Fibroblast of villous mesenchyme (primary cell): ENCODE data around the gene NLRP6. TPM values are rescaled to one million over a fixed set of nuclear protein-coding genes. Genes with fewer than 3 reads are reported as not detected.

Source experiments
- DNase-seq: peaks from one replicate; pipeline ENCODE4 v3.0.0-alpha.2; 2010; ENCODE audit warnings: low read depth
- H3K4me3 ChIP-seq: 2 replicates; pipeline ENCODE4 v1.5.1; 2011; ENCODE audit warnings: low read depth, mild to moderate bottlenecking, low read length
- total RNA-seq: library from RNA; depleted of rRNA; stranded (reverse); fragments of >200 nt; gene quantifications from 2 replicates; pipeline ENCODE4 v1.2.3, GENCODE V29; 2012
- TF ChIP-seq, protein P1 (sequence below): IDR thresholded peaks from 2 replicates; pipeline ENCODE4 v1.5.1; 2012; ENCODE audit warnings: low read depth, mild to moderate bottlenecking, low read length; ENCODE audit not compliant: insufficient read depth

NLRP6 gene
- total RNA-seq, 1 donor = not detected

DNA sequence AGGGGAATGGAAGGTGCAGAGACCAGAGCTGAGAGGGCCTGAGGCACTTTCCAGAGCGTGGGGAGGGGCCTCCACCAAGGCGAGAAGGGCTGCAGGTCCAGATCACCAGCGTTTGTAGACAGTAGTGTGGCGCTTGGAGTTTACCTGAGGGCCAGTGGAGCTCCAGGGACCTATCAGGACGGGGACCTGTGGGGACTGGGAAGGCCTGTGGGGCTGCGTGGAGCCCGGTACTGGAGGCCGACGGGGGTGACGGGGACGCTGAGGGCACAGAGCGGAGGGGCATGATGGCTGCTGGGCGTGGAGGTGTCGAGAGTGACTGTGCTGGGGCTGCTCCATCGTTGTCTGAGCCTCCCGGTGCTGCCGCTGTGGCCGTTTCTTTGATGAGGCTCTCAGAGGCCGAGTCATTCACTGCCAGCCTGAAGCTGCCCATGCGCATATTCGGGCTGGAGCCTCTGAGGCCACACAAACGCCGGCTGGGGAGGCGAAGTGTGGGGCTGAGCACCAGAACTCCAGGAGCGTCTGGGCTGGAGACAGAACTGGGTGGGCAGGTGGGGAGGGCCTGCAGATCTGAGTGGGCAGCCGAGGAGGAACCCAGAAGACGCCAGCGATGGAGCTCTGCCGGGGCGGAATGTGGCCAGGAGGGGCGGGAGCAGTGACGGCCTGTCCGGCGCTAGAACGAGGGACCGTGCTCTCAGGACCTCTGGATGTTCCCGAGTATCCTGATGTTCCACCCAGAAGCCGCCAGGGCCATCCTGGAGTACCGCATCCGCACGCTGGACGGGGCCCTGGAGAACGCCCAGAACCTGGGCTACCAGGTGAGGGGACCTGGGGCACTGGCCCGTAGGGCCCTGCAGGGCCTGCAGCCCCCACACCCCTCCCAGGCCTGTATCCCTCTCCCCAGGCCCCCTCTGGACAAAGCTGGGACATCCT is 13.3 kb downstream of the NLRP6 start:
- DNase-seq = no peak
- TF ChIP-seq, protein P1, sequence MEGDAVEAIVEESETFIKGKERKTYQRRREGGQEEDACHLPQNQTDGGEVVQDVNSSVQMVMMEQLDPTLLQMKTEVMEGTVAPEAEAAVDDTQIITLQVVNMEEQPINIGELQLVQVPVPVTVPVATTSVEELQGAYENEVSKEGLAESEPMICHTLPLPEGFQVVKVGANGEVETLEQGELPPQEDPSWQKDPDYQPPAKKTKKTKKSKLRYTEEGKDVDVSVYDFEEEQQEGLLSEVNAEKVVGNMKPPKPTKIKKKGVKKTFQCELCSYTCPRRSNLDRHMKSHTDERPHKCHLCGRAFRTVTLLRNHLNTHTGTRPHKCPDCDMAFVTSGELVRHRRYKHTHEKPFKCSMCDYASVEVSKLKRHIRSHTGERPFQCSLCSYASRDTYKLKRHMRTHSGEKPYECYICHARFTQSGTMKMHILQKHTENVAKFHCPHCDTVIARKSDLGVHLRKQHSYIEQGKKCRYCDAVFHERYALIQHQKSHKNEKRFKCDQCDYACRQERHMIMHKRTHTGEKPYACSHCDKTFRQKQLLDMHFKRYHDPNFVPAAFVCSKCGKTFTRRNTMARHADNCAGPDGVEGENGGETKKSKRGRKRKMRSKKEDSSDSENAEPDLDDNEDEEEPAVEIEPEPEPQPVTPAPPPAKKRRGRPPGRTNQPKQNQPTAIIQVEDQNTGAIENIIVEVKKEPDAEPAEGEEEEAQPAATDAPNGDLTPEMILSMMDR = no peak
- H3K4me3 ChIP-seq = no peak overlapping the region

GRCh38 chr11:292211-293121 is 14.3 kb downstream of the NLRP6 start:
- no peak for DNase-seq
- H3K4me3 ChIP-seq = no peak overlapping the region
- TF ChIP-seq, protein P1 = no peak

DNA sequence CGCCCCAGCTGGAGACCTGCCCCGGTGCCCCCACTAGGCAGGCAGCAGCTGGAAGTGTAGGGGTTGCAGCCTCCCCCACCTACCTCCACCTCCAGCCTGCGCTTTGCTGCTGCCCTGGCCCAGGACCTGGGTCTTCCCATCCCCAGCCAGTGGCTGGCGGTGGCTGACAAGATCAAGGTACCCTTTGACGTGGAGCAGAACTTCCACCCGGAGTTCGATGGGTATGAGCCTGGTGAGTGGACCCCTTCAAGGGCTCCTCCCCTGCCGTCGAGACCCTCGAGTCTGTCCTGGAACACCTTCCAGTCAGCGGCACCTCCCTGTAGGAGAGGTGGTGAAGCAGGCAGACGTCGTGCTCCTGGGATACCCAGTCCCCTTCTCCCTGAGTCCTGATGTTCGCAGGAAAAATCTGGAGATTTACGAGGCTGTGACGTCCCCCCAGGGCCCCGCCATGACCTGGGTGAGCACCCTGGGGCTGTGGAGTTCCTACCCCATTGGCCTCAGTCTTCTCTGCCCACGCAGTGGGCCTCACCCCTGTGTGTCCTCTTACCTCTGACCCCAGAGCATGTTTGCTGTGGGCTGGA is 15.2 kb downstream of the NLRP6 start:
- H3K4me3 ChIP-seq = no peak overlapping the region
- TF ChIP-seq, protein P1 = no peak
- DNase-seq = no peak

- H3K4me3 ChIP-seq = no peak overlapping the region
- TF ChIP-seq, protein P1 = no peak
- no peak for DNase-seq
These were observed 15.8 kb downstream of the NLRP6 start for GRCh38 chr11:293852-294661.

GRCh38 chr11:294780-295179 is 16.6 kb downstream of the NLRP6 start:
- no peak for DNase-seq
- H3K4me3 ChIP-seq = no peak overlapping the region
- TF ChIP-seq, protein P1 = no peak
